ENCODE data around the gene OGT. TPM values are rescaled to one million over a fixed set of nuclear protein-coding genes. Genes with fewer than 3 reads are reported as not detected.
A peak's percentile ranks its signal among the peaks of the same experiment; 100 is the strongest.
"Not testable (repeated sequence)": the region's sequence is repeated elsewhere in the genome, so short reads cannot be mapped to it uniquely, and the experiment has no call there.

Gene OGT
- total RNA-seq, 1 donor, result 159 TPM

- TF ChIP-seq, protein P1, sequence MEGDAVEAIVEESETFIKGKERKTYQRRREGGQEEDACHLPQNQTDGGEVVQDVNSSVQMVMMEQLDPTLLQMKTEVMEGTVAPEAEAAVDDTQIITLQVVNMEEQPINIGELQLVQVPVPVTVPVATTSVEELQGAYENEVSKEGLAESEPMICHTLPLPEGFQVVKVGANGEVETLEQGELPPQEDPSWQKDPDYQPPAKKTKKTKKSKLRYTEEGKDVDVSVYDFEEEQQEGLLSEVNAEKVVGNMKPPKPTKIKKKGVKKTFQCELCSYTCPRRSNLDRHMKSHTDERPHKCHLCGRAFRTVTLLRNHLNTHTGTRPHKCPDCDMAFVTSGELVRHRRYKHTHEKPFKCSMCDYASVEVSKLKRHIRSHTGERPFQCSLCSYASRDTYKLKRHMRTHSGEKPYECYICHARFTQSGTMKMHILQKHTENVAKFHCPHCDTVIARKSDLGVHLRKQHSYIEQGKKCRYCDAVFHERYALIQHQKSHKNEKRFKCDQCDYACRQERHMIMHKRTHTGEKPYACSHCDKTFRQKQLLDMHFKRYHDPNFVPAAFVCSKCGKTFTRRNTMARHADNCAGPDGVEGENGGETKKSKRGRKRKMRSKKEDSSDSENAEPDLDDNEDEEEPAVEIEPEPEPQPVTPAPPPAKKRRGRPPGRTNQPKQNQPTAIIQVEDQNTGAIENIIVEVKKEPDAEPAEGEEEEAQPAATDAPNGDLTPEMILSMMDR (IDR thresholded peaks at IDR 0.05; ENCODE audit: insufficient read depth, low read depth, low read length), result no peak
- DNase-seq (ENCODE audit: low read depth), result no peak
- no peak overlapping the region for H3K4me3 ChIP-seq (ENCODE audit: low read depth, low read length)
Measured at GRCh38 chrX:71504346-71504745, 28.6 kb upstream of the OGT start.

- H3K4me3 ChIP-seq (ENCODE audit: low read depth, low read length), result no peak overlapping the region
- TF ChIP-seq, protein P1 (IDR thresholded peaks at IDR 0.05; ENCODE audit: insufficient read depth, low read depth, low read length), result no peak
- DNase-seq (ENCODE audit: low read depth), result no peak
Measured at GRCh38 chrX:71509289-71509688, 23.6 kb upstream of the OGT start.

DNA sequence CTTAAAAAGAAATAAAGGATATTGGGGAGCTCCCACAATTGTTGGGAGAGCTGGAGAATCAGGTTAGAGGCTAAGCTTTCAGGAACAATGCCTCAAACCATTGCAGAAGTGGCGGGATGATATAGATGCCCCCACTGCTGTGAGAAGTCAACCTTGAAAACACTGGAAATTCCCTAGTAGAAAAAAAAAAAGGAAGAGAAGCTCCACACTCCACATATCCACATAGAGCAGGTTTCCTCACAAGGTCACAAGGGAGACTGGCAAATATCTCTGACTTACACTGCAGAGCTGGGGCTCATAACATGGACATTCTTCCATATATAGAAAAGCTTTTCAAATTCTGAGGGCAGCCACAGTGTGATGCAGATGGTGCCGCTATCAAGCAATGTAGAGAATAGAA, 22.7 kb upstream of the OGT start:
- TF ChIP-seq, protein P1 (IDR thresholded peaks at IDR 0.05; ENCODE audit: insufficient read depth, low read depth, low read length), result no peak
- no peak for DNase-seq (ENCODE audit: low read depth)
- H3K4me3 ChIP-seq (ENCODE audit: low read depth, low read length), result no peak overlapping the region

GRCh38 chrX:71513731-71514130, 19.2 kb upstream of the OGT start:
- H3K4me3 ChIP-seq (ENCODE audit: low read depth, low read length); DNase-seq (ENCODE audit: low read depth): not testable (repeated sequence)

- TF ChIP-seq, protein P1 (IDR thresholded peaks at IDR 0.05; ENCODE audit: insufficient read depth, low read depth, low read length), result no peak
- H3K4me3 ChIP-seq (ENCODE audit: low read depth, low read length), result no peak overlapping the region
- no peak for DNase-seq (ENCODE audit: low read depth)
Measured at GRCh38 chrX:71514367-71515037, 18.4 kb upstream of the OGT start.

DNA sequence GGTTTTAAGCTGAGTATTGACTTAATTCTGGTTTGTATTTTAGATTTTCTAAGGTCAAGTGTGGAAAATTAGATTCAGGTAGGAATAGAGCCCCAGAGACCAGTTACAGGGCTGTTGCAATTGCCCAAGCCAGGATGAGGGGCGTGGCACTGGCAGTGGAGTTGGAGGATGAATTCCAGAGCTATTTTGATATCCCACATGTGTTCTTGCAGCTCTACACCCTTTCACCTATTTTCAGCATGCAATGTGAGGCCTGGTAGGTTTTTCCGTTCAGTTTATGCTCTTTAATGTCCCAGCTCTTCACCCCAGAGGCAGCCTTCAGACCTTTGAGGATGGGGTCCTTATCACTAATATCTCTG, 17.9 kb upstream of the OGT start:
- TF ChIP-seq, protein P1 (IDR thresholded peaks at IDR 0.05; ENCODE audit: insufficient read depth, low read depth, low read length), result no peak
- no peak overlapping the region for H3K4me3 ChIP-seq (ENCODE audit: low read depth, low read length)
- peak; percentile 31 for DNase-seq (ENCODE audit: low read depth)

DNA sequence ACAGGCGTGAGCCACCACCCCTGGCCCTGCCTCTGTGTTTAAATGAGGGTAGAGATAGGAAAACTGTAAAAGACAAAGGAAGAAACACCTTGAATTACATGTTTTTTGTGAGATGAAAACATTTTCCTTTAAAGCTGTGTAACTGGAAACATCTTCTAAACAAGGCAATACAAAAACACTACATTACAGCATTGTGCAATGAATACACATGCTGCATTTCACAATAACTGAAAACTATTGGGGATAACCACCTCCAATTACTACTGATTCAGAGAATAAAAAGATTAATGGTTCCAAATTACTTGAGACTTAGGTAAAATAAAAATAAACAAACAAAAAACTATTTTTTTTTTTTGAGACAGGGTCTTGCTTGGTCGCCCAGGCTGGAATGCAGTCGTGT, 7.6 kb upstream of the OGT start:
- TF ChIP-seq, protein P1 (IDR thresholded peaks at IDR 0.05; ENCODE audit: insufficient read depth, low read depth, low read length), result no peak
- DNase-seq (ENCODE audit: low read depth), result no peak
- no peak overlapping the region for H3K4me3 ChIP-seq (ENCODE audit: low read depth, low read length)
